GM19438 (cell line): Measurements from ENCODE around the gene INPP5J.

Experiments used
- ATAC-seq: cut with Tn5 transposase; IDR thresholded peaks from one replicate; pipeline ENCODE4 v1.9.1; 2021; ENCODE audit warnings: low read depth; ENCODE audit not compliant: unreplicated experiment

INPP5J gene

DNA sequence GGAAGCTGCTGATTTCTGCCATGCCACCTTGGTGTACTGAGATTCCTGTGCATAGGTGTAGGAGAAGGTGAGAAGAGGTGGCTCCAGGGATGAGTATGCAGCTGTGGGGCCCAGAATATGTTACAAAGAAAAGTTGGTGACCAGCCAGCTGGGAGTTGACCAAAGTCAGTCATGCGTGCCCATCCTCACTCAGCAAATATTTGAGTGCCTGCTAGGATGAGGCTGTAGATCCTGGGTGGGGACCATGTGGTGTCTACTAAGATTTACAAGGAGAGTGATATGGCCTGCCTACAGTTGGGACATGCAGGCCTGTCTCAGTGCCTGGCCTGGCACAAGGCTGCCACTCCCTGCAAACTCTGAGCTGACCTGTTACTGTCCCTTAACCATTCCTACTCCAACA lies 56.6 kb downstream of the INPP5J start:
- no peak for ATAC-seq

DNA sequence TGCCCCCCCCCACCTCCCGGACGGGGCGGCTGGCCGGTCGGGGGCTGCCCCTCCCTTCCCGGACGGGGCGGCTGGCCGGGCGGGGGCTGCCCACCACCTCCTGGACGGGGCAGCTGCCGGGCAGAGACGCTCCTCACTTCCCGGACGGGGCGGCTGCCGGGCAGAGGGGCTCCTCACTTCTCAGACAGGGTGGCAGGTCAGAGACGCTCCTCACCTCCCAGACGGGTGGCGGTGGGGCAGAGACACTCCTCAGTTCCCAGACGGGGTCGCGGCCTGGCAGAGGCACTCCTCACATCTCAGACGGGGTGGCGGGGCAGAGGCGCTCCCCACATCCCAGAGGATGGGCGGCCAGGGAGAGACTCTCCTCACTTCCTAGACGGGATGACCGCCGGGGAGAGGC lies 61.2 kb downstream of the INPP5J start:
- no peak for ATAC-seq
